DOHH2 (cell line): ENCODE results near the gene CLK4.

Source experiments
- H3F3A ChIP-seq: fragments of 200-600 bp; sonication (generic), shearing (Covaris generic); 2 replicates; pipeline ENCODE4 v1.6.0; 2016; ENCODE audit warnings: antibody characterized with exemption, mild to moderate bottlenecking; ENCODE audit not compliant: control insufficient read depth, insufficient read depth
- H3K27ac ChIP-seq: fragments of 200-600 bp; sonication (generic); 2 replicates; pipeline ENCODE4 v1.5.1; 2014; ENCODE audit warnings: low read depth, mild to moderate bottlenecking, low read length, moderate library complexity
- H3K27me3 ChIP-seq: fragments of 200-600 bp; sonication (generic); 2 replicates; pipeline ENCODE4 v1.6.1; 2014; ENCODE audit warnings: mild to moderate bottlenecking, low read length, mixed read lengths; ENCODE audit not compliant: control insufficient read depth
- H3K36me3 ChIP-seq: fragments of 200-600 bp; sonication (generic); 2 replicates; pipeline ENCODE4 v1.6.1; 2014; ENCODE audit warnings: mild to moderate bottlenecking, low read length, moderate library complexity, mixed read lengths; ENCODE audit not compliant: control insufficient read depth
- H3K4me1 ChIP-seq: fragments of 200-600 bp; sonication (generic); 2 replicates; pipeline ENCODE4 v1.6.1; 2014; ENCODE audit warnings: mild to moderate bottlenecking, low read length, mixed read lengths; ENCODE audit not compliant: control insufficient read depth
- H3K4me2 ChIP-seq: fragments of 200-600 bp; sonication (generic); 2 replicates; pipeline ENCODE4 v1.6.0; 2014; ENCODE audit warnings: mild to moderate bottlenecking, low read length, moderate library complexity
- H3K4me3 ChIP-seq: fragments of 200-600 bp; sonication (generic); 2 replicates; pipeline ENCODE4 v1.5.1; 2014; ENCODE audit warnings: mild to moderate bottlenecking, low read length, mixed read lengths
- H3K79me2 ChIP-seq: fragments of 200-600 bp; sonication (generic); 2 replicates; pipeline ENCODE4 v1.6.1; 2014; ENCODE audit warnings: mild to moderate bottlenecking, low read length, mixed read lengths; ENCODE audit not compliant: control insufficient read depth
- H3K9me2 ChIP-seq: fragments of 200-600 bp; sonication (generic); replicated peaks from 2 replicates; pipeline ENCODE4 v1.6.1; 2014; ENCODE audit warnings: mild to moderate bottlenecking, low read length, mixed read lengths; ENCODE audit not compliant: control insufficient read depth
- H3K9me3 ChIP-seq: fragments of 200-600 bp; sonication (generic); 2 replicates; pipeline ENCODE4 v1.6.1; 2014; ENCODE audit warnings: antibody characterized with exemption, low read length, mixed read lengths; ENCODE audit not compliant: control insufficient read depth, insufficient read depth
- H4K20me1 ChIP-seq: fragments of 200-600 bp; sonication (generic); 2 replicates; pipeline ENCODE4 v1.6.0; 2014; ENCODE audit warnings: low read depth, mild to moderate bottlenecking, antibody characterized with exemption, low read length, moderate library complexity; ENCODE audit not compliant: control insufficient read depth, insufficient read depth
- CTCF ChIP-seq: fragments of 200-600 bp; sonication (generic); IDR thresholded peaks from one replicate; pipeline ENCODE4 v1.5.1; 2014; ENCODE audit warnings: antibody characterized with exemption, mild to moderate bottlenecking, low read depth, low read length; ENCODE audit not compliant: poor library complexity, severe bottlenecking
- EZH2phosphoT487 ChIP-seq: fragments of 200-600 bp; sonication (generic); IDR thresholded peaks from 2 replicates; pipeline ENCODE4 v1.6.1; 2017; ENCODE audit warnings: borderline replicate concordance, mild to moderate bottlenecking, antibody characterized with exemption, low read length, moderate library complexity, mixed read lengths

The CLK4 gene

GRCh38 chr5:178569485-178569884 lies 57.4 kb downstream of the CLK4 start:
- no peaks in the 10 kb centered on the region for H3K9me2 ChIP-seq
- TF ChIP-seq EZH2phosphoT487 (no peak), CTCF (no peak)
- H3K27ac ChIP-seq: no peak overlapping the region
- H3K27me3 ChIP-seq: no peaks in the 10 kb centered on the region
- no peaks in the 10 kb centered on the region for H3K9me3 ChIP-seq
- H3K4me1 ChIP-seq: no peaks in the 10 kb centered on the region
- H3K36me3 ChIP-seq: no peaks in the 10 kb centered on the region
- H3F3A ChIP-seq: no peaks in the 10 kb centered on the region
- H3K4me3 ChIP-seq: no peak overlapping the region
- H3K79me2 ChIP-seq: no peaks in the 10 kb centered on the region
- no peak overlapping the region for H3K4me2 ChIP-seq
- no peaks in the 10 kb centered on the region for H4K20me1 ChIP-seq

GRCh38 chr5:178564811-178565550 lies 61.9 kb downstream of the CLK4 start:
- no peaks in the 10 kb centered on the region for H3K27me3 ChIP-seq
- H3K27ac ChIP-seq: no peak overlapping the region
- H3K4me2 ChIP-seq: no peak overlapping the region
- H3F3A ChIP-seq: no peaks in the 10 kb centered on the region
- TF ChIP-seq CTCF (no peak), EZH2phosphoT487 (no peak)
- no peak overlapping the region for H3K4me3 ChIP-seq
- no peaks in the 10 kb centered on the region for H3K36me3 ChIP-seq
- H3K4me1 ChIP-seq: no peaks in the 10 kb centered on the region
- no peaks in the 10 kb centered on the region for H3K79me2 ChIP-seq
- no peaks in the 10 kb centered on the region for H4K20me1 ChIP-seq
- no peaks in the 10 kb centered on the region for H3K9me2 ChIP-seq
- no peaks in the 10 kb centered on the region for H3K9me3 ChIP-seq

DNA sequence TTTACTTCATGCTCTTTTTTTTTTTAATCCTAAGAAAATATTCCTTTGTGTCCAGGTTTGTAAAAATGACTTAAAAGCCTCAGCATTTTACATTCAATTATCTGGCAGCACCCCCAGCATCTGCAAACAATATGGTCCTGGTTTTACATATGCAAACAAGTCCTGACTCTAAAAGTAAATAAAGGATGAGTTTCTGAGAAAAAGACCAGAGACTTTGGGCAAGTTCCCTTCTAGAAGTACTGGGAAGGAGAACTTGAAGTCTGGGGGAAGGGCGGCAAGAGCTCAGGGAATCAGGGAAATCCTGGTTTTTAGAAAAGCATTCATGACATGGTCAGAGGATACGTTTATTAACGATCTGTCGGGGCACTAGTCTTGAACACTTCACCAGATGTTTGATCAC lies 62.5 kb downstream of the CLK4 start:
- TF ChIP-seq CTCF (no peak), EZH2phosphoT487 (no peak)
- Histone ChIP-seq H4K20me1 (no peaks in the 10 kb centered on the region), H3F3A (no peaks in the 10 kb centered on the region), H3K4me2 (no peak overlapping the region), H3K27me3 (no peaks in the 10 kb centered on the region), H3K36me3 (no peaks in the 10 kb centered on the region), H3K79me2 (no peaks in the 10 kb centered on the region), H3K4me1 (no peaks in the 10 kb centered on the region), H3K4me3 (no peak overlapping the region), H3K9me2 (no peaks in the 10 kb centered on the region), H3K27ac (no peak overlapping the region), H3K9me3 (no peaks in the 10 kb centered on the region)
